ENCODE measurements around the gene C12orf43.
"Not testable (repeated sequence)": the region's sequence is repeated elsewhere in the genome, so short reads cannot be mapped to it uniquely, and the experiment has no call there.

The C12orf43 gene, protein sequence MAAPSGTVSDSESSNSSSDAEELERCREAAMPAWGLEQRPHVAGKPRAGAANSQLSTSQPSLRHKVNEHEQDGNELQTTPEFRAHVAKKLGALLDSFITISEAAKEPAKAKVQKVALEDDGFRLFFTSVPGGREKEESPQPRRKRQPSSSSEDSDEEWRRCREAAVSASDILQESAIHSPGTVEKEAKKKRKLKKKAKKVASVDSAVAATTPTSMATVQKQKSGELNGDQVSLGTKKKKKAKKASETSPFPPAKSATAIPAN

DNA sequence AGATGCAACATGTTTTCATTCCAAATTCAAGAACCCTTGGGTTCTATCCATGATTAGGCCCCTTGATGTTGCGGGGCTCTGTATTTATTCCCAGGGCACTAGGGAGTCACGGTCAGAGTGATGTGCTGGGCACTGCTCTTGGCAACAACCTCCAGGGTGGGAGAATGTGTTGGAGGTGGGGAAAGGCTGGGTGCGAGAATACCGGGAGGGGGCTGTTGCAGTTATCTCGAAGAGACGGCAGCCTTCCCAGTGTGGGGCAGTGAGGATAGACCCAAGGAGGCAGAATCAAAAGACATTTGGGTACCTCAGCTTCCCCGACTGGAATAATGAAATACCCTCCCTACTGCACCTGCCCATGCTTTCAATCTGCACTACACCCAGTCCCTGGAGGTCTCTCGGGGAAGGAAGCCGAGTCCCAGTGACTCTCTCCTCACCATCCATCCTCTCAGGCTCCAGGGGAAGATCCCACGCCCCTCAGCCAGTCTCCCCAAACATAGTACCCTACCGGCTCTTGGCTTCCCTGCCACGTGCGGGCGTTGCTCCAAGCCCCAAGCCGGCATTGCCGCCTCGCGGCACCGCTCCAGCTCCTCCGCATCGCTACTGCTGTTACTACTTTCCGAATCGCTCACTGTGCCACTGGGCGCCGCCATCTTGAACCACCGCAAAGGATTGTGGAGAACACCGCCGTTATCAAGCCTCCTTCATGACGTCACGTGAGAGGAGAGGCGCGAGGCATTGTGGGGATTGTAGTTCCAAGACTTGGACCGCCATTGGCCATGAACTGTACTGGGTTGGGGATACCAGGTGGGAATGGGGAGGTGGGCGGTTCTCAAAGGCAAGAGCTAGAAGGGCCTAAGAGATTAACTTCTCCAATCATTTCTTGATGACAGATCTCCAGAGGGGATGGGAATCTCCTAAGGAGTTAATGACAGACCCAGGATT is at the start of gene C12orf43:
TSS of gene C12orf43 (minus strand) at position 663 of the 942 bp plus-strand sequence. CDS start at position 650, 13 bp downstream.
- DNase-seq: peak; percentile 98

DNA sequence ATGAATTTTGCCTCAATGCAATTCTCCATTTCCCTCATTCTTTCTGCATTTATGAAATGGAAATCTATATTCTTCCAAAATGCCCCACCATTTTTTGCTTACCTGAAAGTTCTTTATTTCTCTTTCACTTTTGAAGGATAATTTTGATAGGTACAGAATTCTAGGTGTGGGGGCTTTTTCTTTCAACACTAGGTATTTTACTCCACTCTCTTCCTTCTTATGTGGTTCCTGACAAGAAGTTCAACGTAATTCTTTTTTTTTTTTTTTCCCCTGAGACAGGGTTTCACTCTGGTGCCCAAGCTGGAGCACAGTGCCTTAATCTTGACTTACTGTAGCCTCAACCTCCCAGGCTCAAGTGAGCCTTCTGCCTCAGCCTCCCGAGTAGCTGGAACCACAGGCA is 49.1 kb upstream of the C12orf43 start:
- no peak for DNase-seq

DNA sequence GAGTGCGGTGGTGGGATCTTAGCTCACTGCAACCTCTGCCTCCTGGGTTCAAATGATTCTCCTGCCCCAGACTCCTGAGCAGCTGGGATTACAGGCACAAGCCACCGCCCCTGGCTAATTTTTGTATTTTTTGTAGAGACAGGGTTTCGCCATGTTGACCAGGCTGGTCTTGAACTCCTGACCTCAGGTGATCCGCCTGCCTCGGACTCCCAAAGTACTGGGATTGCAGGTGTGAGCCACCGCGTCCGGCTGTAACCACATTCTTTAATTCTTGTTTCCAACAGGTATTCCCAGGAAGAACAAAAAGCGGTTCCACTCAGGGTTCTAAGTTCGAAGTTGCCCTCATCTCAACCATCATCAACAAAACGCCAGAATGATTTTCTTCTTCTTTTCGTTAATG is 48.3 kb upstream of the C12orf43 start:
- DNase-seq: not testable (repeated sequence)

DNA sequence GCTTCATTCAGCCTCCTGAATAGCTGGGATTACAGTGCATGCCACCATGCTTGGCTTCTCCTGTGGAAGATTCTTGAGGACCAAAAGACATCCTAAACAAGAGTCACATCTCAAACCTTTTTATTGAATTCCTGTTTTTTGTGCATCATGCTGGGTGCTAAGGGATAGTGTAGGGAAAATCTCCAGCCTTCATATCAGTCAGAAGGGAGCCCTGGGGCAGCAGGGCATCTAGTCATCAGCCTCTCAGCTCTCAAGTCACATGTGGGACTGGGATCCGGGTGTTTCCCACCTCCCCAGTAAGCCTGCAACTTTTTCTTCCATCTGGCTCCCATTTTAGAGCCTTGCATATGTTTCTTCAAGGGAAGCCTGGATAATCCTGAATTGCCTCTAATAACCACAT is 47.8 kb upstream of the C12orf43 start:
- DNase-seq: no peak

DNA sequence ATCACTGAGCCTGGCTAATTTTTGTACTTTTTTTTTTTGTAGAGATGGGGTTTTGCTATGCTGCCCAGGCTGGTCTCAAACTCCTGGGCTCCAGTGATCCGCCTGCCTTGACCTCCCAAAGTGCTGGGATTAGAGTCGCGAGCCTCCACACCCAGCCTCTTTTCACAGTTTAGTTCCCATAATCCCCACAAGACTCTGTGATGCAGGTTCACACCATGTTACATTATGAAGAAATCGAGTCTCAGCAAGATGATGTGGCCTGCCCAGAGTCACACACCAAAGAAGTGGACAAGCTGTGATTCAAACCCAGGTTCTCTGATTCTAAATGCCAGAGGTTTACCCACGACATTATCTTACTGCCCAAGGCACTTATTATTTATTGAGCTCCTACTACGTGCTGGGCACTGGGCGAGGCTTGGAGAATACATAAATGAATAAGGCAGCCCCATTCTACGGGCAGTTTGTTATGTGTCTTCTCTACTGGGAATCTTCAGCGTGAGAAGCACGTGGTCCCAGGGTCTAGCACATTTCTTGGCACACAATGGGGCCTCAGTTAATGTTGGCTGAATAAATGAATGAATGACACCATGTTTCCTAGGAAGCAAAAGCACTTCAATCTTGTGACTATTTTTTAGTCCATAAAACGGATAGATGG is 46.2 kb upstream of the C12orf43 start:
- no peak for DNase-seq

GRCh38 chr12:121061831-121062230 is 45.5 kb upstream of the C12orf43 start:
- DNase-seq: peak; percentile 51

DNA sequence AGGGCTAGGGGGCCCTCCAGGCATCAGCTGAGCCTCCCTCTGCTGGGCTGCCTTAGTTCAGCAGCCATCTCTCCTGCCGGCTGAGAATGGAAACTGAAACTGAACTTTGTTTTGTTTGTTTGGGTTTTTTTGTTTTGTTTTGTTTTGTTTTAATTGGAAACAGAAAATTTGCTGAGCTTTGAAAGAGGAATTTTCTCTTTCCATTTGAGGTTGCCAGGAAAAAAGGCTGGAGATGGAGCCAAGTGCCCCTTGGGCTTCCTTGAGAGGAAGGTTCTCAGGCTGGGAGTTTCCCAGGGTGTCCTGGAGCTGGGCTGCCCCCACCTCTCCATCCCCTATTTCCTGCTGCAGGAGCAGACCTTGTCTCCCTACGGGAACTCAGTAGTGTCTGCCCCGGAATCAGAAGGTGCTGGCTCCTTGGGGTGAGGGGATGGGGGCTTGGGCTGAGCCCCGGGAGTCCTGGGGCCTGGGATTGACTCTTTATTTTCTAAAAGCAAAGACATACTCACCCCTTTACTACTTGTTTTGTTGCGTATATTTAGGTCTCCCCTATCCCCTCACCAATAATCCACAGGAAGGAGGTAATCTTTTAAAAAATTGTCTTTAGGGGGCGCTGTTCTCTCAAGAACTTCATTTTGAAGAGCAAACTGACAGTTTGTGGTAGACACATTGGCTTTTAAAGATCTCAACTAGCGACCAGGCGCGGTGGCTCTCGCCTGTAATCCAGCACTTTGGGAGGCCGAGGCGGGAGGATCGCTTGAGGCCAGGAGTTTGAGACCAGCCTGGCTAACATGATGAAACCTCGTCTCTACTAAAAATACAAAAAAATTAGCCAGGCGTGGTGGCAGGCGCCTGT is 44.1 kb upstream of the C12orf43 start:
- DNase-seq: peak; percentile 94

DNA sequence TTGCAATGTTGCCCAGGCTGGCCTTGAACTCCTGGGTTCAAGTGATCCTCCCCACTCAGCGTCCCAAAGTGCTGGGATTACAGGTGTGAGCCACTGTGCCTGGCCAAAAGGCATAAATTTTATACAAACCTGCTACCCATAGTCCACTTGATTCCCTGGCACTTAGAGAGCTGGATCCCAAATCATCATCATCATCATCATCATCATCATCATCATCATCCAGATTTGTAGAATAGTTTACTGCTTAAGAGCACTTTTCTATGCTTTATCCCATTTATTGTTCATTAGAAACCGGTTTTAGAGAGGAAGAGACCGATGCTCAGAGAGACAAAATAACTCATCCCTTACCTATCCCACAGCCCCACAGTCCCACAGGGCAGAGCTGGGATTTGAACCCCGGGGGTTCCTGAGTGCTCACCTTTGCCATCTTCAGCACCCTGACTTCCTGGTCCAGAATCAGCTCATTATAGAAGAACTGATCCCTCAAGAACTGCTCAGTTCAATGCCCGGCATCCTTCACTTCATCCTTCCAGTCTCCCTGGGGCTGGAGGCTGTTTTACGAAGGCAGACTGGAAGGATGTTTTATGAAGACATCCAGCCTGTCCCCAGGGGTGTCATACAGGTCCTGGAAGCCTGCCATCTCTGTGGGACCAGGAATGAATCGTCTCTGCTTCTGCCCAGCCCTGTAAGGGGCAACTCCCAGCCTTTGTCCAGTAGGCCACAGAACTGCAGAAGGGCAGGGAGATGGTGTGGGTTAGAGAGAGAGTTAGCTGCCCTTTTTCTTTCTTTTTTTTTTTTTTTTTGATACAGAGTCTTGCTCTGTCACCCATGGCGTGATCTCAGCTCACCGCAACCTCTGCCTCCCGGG is 43.0 kb upstream of the C12orf43 start:
- DNase-seq: peak; percentile 8

DNA sequence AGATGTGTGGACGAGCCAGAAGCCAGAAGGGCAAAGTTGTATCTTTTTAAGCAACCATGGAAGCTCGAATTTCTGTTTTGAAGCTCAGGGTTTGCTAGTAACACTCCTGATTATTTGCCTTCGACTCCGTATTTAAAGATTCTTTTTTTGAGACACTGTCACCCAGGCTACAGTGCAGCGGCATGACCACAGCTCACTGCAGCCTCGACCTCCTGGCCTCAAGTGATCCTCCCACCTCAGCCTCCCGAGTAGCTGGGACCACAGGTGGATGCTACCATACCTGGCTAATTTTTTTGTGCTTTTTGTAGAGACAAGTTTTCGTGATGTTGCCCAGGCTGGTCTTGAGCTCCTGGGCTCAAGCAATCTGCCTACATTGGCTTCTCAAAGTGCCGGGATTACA is 41.5 kb upstream of the C12orf43 start:
- no peak for DNase-seq

GRCh38 chr12:121053706-121054105 is 37.4 kb upstream of the C12orf43 start:
- no peak for DNase-seq

DNA sequence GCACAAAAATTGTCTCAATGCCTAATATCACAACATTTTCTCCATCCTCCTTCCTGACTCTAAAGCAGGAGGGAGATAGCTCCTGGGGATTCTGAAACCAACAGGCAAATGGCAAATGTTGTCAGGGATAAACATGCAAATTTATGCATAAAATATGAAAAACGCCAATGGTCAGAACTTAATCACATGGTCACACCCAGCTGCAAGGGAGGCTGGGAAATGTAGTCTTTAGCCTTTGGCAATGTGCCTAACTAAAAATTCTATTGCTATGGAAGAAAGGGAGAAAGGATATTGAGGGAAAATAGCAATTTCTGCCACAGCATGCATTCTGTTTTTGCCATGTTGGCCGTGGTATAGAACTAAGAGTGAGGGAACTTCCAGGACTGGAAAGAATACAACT is 34.4 kb upstream of the C12orf43 start:
- DNase-seq: peak; percentile 34

- no peak for DNase-seq
These were observed 32.2 kb upstream of the C12orf43 start for GRCh38 chr12:121048442-121048841.

GRCh38 chr12:121047400-121047799 is 31.1 kb upstream of the C12orf43 start:
- not testable (repeated sequence) for DNase-seq

- DNase-seq: no peak
These were observed 26.8 kb upstream of the C12orf43 start for GRCh38 chr12:121043067-121043466.

DNA sequence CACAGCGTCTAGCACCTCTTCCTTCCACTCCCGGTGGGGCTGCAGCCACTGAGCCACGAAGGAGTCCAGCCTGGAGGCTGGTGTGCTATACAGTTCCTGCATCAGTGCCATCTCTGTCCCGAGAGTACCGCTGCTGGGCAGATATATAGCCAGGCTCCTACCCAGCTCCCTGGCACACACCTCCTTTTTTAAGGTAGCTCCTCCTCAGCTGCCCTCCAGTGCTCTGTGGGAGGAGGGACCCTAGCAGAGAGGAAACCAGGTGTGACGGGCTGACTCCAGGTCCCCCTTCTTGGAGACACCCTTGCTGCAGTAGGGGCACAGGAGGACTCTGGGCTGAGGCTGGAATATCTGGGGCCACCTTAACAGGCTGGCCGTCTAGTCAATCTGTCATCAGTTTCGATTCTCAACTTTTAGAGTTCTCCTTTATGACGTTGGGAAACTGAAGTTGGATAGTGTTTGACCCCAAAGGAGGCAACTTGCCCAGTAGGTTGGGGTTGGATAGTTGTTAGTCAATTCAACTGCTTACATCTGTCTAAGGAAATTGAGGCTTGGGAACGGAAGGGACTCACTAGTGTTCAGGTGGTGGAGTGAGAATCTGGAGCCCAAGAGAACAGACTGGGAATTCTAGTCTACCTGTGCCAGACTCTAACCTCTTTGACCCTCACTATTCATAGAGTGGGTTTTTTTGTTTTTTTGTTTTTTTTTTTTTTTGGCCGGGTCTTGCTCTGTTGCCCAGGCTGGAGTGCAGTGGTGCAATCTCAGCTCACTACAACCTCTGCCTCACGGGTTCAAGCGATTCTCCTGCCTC is 22.8 kb upstream of the C12orf43 start, which contains the start of gene OASL:
TSS of gene OASL (minus strand) at position 386 of the 808 bp plus-strand sequence. CDS start at position 111, 275 bp downstream.
- DNase-seq: peak; percentile 51

DNA sequence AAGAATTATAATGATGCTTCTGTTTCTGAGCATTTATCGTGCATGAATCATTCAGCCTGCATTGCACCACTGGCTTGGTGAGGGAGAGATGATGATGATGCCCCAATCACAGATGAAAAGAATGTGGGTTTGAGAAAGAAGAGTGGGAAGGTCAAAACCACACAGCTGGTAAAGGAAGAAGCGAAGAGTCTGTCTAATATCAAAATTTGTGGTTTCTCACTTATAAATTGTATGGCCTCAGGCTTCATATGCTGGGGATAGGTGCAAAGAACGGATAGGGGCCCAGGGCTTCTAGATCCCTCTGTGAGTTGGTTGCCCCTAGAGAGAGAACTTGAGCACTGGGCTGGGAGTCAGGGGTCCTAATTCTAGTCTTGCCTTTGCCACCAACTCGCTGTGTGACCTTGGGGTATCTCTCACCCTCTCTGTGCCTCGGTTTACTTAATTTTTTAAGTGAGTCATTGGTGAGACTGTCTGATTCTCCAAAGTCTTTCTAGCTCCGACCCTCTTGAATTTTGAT is 20.6 kb upstream of the C12orf43 start:
- DNase-seq: peak; percentile 40

DNA sequence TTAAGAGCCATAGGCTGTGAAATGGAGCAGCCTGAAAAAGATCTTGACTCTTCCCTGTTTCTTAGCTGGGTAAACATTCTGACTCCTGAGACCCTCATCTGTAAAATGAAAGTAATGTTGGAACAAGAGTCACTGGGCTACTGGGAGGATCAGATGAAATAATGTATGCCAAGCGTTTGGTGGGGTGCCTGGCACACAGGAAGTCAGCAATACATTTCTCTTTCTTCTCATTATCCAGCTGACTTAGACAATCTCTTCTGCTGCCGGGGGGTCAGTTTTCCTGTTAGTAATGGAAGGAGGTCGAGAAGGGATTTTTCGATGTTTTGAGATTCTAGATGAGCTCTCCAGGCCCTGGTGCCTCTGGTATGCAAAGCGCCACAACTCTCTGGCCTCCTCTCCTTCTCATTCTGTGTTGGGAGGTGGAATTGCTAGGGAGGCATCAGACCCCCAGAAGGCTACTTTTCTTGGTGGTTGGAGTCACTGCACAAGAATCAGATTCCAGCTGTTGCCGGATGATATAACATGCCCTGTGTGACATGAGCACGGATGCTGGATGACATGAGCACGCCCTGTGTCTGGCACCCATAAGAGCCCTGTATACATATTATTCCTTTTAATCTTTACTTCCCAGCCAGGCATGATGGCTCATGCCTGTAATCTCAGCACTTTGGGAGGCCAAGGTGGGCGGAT is 18.5 kb upstream of the C12orf43 start:
- no peak for DNase-seq

DNA sequence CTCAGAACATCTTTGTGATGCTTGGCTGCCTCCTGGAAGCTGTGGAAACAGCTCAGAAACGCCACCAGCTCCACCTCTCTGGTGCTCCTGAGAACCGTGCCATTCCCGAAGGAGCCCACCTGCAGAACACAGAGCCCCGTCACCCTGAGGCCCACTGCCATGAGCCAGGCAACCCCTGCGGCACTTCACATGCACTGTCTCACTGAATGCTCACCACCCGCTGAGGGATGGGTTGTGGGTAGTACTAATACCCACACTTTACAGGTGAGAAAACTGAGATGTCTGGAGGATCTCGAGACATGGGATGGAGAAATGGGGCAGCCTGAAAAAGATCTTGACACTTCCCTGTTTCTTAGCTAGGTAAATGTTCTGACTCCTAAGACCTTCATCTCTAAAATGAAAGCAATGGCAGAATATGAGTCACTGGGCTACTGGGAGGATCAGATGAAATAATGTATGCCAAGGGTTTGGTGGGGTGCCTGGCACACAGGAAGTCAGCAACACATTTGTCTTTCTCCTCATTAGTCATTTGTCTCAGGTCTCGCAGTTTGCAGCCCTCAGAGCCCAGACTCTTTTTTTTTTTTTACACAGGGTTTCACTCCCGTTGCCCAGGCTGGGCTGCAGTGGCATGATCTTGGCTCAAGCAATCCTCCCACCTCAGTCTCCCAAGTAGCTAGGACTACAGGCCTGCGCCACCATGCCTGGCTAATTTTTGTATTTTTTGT is 17.5 kb upstream of the C12orf43 start:
- no peak for DNase-seq

Measured in hematopoietic multipotent progenitor cell treated with erythropoietin and hydrocortisone succinate and interleukin-3 and kit ligand, for 6 days (in vitro differentiated cells).